GM12875 (cell line): ENCODE data around the gene COG4.

Experiments used
- H3K4me3 ChIP-seq: one replicate; pipeline ENCODE4 v1.5.1; 2011; ENCODE audit warnings: low read depth, low read length, control low read depth
- TF ChIP-seq, protein P1 (sequence below): IDR thresholded peaks from 2 replicates; pipeline ENCODE4 v1.5.1; 2011; ENCODE audit warnings: low read depth, mild to moderate bottlenecking, control low read depth, inconsistent platforms, low read length, moderate library complexity, borderline replicate concordance; ENCODE audit not compliant: insufficient read depth

Gene COG4

DNA sequence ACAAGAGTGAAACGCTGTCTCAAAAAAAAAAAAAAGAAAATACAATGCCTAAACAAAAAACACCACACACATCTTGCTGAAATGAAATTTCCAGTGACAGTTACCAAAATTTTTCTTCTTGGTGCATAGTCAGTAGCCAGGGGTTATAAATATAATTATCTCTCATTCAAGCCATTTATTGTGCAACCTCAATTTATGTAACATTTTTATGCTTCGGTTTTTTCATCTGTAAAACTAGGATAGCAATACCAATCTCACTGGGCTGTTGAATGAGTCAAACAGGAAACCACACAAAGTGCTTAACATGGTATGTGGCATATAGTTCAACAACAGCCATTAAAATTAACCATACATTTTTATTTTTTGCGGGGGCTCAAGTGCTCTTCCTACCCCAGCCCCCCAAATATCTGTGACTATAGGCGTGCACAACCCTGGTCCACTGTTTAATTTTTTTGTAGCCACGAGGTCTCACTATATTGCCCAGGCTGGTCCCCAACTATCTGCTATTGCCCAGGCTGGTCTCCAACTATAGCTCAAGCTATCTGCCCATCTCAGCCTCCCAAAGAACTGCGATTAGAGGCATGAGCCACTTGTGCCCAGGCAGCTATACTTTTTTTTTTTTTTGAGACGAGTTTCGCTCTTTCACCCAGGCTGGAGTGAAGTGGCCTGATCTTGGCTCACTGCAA, 2.6 kb downstream of the COG4 start:
- H3K4me3 ChIP-seq: no peak overlapping the region
- TF ChIP-seq, protein P1, sequence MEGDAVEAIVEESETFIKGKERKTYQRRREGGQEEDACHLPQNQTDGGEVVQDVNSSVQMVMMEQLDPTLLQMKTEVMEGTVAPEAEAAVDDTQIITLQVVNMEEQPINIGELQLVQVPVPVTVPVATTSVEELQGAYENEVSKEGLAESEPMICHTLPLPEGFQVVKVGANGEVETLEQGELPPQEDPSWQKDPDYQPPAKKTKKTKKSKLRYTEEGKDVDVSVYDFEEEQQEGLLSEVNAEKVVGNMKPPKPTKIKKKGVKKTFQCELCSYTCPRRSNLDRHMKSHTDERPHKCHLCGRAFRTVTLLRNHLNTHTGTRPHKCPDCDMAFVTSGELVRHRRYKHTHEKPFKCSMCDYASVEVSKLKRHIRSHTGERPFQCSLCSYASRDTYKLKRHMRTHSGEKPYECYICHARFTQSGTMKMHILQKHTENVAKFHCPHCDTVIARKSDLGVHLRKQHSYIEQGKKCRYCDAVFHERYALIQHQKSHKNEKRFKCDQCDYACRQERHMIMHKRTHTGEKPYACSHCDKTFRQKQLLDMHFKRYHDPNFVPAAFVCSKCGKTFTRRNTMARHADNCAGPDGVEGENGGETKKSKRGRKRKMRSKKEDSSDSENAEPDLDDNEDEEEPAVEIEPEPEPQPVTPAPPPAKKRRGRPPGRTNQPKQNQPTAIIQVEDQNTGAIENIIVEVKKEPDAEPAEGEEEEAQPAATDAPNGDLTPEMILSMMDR: no peak

DNA sequence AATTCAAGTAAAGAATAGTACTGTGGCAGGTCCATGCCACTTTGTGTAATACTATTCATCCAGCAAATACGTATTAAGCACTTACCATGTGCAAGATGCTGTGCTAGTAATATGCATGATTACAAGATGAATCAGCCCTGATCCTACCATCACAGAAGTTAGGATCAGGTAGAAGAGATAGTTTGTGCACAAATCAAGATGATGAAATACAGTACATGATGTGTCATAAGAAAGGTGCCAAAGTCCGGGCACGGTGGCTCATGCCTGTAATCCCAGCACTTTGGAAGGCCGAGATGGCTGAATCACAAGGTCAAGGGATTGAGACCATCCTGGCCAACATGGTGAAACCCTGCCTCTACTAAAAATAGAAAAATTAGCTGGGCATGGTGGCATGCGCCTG, 10.9 kb downstream of the COG4 start:
- no peak overlapping the region for H3K4me3 ChIP-seq
- TF ChIP-seq, protein P1: no peak

DNA sequence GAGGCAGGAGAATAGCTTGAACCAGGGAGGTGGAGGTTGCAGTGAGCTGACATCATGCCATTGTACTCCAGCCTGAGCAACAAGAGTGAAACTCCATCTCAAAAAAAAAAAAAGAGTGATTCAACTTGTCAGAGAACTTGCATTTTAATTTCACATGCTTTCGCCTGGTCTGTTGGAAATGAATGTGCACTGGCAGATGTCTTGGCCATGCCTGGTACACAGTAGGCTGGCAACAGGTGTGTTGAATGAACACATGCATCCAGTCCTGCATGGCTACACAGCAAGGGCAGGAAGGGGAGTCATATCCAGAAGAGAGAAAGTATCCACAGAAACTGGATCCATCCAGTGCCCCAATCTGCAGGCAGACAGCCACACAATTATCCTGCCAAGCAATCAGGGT, 11.5 kb downstream of the COG4 start:
- TF ChIP-seq, protein P1: no peak
- H3K4me3 ChIP-seq: no peak overlapping the region

DNA sequence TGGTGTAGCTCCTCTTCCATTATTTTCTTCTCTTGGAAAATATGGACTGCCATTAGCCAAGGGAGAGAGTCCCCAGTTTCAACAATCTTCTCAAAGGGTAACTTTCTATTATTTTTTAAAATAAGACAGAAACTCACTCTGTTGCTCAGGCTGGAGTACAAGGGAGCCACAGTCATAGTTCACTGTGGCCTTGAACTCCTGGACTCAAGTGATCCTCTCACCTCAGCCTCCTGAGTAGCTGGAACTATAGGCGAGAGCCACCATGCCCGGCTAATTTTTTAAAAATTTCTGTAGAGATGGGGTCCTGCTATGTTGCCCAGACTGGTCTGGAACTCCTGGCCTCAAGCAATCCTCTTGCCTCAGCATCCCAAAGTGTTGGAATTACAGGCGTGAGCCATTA, 13.1 kb downstream of the COG4 start:
- TF ChIP-seq, protein P1: no peak
- H3K4me3 ChIP-seq: no peak overlapping the region

DNA sequence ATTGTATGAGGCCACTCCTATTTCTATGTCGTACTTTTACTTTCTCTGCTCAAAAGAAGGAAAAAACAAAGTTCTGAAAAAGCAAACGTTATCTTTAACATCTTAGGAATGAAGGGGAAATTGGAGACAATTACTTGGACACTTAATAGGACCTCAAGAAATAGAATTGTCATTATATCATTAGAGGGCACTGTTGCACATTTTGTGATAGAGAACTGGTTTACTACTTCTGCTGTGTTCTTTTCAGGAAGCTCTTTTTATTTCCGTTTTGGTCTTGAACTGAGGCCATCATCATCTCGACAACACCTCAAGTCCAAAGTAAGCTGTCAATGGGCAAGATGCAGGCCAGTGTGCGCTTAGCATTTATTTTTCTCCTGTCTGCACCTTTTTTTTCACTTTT, 14.6 kb downstream of the COG4 start:
- TF ChIP-seq, protein P1: no peak
- H3K4me3 ChIP-seq: no peak overlapping the region

DNA sequence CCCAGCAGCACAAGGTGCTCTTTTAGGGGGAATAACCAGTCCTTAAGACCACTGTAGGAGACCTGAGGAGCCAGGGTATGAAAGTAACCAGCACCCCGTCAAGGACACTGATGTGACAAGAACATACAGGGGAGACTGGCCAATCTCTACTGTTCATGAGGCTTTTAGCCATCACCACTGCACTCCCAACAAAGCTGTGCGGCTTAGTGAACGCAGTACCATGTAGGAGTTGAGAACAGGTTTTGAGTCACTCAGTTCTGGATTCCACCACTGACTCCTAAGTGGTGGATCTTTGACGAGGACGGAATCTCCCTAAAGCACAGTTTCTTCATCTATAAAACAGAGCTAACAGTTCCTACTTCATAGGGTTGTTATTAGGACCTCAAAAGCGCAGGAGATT, 26.8 kb downstream of the COG4 start:
- TF ChIP-seq, protein P1: no peak
- no peak overlapping the region for H3K4me3 ChIP-seq

DNA sequence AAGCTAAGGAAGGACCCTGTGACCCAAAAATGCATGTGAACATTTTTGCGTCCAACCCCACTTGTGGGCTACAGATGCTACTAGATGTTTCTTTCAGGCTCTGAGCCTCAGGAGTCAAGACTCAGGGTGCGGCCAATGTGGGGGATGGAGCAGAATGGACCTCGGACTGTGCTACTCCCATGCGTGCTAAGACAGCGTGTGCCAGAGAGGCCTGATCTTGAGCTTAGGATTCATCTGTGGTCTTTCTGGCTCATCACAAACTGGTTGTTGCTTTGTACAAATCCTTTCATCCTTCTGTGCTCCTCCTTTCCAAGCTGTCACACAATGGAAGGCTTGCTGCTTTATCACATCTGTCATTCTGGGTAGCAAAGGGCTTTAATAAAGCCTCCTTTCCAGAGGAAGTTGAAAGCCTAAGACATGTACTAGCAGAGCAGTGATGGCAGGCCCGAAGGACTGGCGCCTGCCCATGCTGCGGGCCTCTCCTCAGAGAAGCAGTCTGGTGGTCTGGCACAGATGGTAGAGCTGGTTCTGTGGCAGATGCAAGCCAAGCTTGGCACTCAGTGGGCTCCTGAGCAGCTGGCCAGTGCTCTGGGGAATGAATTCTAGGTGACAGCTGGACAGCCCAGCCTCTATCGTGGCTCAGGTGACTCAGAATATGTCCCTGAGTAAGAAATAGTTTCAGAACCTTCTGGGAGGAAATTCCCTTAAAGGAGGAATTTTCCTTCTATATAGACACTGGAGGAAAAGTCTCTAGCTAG, 27.8 kb downstream of the COG4 start:
- TF ChIP-seq, protein P1: no peak
- no peak overlapping the region for H3K4me3 ChIP-seq
